Large intestine (tissue), 3 donors: Measurements from ENCODE around the gene RASGRF2. TPM values are rescaled to one million over a fixed set of nuclear protein-coding genes. Genes with fewer than 3 reads are reported as not detected.

Experiments
- DNase-seq, 2 donors: peaks; one replicate each; pipeline versions ENCODE4 v3.0.0 to v3.0.0-alpha.2; 2013
- H3K27ac ChIP-seq: one replicate; pipeline ENCODE4 v1.5.1; 2013; ENCODE audit warnings: low read length
- H3K27me3 ChIP-seq: 2 replicates; pipeline ENCODE4 v1.6.1; 2013; ENCODE audit warnings: low read length; ENCODE audit not compliant: control insufficient read depth, insufficient read depth
- H3K36me3 ChIP-seq: 2 replicates; pipeline ENCODE4 v1.6.1; 2013; ENCODE audit warnings: low read length; ENCODE audit not compliant: control insufficient read depth, insufficient read depth
- H3K4me1 ChIP-seq: one replicate; pipeline ENCODE4 v1.6.1; 2013; ENCODE audit warnings: low read length; ENCODE audit not compliant: control insufficient read depth, insufficient read depth
- H3K4me3 ChIP-seq: one replicate; pipeline ENCODE4 v1.5.1; 2013; ENCODE audit warnings: low read length
- H3K9me3 ChIP-seq: one replicate; pipeline ENCODE4 v1.6.1; 2013; ENCODE audit warnings: mild to moderate bottlenecking, low read depth, low read length, moderate library complexity; ENCODE audit not compliant: control insufficient read depth
- WGBS: methylation state at CpG from one replicate; pipeline ENCODE4 v1.1.5; 2013; ENCODE audit warnings: low lambda C conversion rate; ENCODE audit not compliant: insufficient coverage; 5-methylcytosine and 5-hydroxymethylcytosine counted together
- polyA plus RNA-seq: library from polyadenylated mRNA; unstranded; fragments of 120-200 nt; gene quantifications from one replicate; pipeline ENCODE4 v1.2.1, GENCODE V29; 2013

Gene RASGRF2
- polyA plus RNA-seq, 1 donor, result 3.1 TPM

DNA sequence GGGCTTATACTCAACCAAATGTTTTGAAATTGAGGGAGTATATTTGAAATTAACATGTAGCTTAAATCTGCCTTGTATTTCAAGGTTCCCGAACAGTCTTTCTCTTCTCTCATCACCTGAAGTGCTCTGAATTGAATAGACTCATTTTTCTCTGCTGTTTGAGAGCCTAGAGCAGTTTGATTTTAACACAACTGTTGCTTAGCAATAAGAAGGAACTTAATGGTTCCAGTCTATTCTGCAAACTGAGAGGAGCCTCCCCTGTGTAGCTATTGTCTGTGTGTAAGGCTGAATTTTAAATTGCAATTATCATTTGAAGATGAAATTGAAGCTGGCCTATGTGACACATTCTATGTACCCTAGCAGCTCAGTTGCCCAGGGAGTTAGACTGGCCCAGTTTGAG lies 185.9 kb downstream of the RASGRF2 start:
- no peaks in the 10 kb centered on the region for H3K27me3 ChIP-seq
- no peaks in the 10 kb centered on the region for H3K36me3 ChIP-seq
- H3K9me3 ChIP-seq, result no peaks in the 10 kb centered on the region
- no CpG with 5 or more reads among the region's 1 CpG for WGBS
- H3K27ac ChIP-seq, result no peak overlapping the region
- no peaks in the 10 kb centered on the region for H3K4me1 ChIP-seq
- no peak overlapping the region for H3K4me3 ChIP-seq
- no peak for DNase-seq

DNA sequence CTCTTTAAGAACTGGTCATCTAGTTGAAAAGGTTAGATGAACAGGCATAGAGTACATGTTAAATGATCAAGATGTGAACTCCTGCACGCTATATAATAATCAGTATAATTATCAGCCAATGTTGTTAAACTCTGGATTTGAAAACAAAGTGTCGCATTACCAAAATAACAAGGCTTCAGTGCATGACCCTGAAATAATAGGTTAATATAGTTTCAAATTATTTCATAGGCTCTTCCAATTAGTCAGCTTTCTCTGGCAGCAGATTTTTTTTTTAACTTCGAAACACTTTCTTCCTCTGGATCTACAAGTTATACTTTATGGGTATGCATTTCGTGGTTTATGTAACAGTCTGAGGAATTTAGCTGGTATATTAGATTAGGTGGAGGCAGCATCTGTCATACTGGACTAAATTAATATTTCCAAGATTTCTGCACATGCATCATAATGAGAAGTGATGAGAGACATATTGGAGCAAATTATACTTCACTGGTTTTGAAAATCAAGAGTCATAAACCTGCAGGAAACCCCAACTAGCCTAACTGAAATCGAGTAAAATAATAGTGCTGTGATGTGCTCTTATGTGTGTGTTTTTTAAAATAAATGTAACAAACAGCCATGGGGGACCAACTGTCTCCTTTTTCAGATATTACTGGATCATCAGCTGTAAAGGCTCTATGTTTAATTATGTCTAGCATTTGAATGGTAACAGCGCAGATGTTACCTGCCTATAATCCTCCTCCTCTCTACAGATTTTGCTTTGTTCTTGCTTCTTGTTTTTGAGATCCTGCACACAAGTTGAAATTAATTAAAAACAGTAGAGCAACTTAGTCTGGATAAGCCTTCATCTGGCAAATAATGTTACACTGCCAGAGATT lies 187.1 kb downstream of the RASGRF2 start:
- Histone ChIP-seq H3K4me3 (no peak overlapping the region), H3K27ac (no peak overlapping the region), H3K4me1 (no peaks in the 10 kb centered on the region), H3K9me3 (no peaks in the 10 kb centered on the region), H3K36me3 (no peaks in the 10 kb centered on the region), H3K27me3 (no peaks in the 10 kb centered on the region)
- DNase-seq, result no peak
- 67% methylated on average over 3 of the region's 6 CpGs for WGBS

DNA sequence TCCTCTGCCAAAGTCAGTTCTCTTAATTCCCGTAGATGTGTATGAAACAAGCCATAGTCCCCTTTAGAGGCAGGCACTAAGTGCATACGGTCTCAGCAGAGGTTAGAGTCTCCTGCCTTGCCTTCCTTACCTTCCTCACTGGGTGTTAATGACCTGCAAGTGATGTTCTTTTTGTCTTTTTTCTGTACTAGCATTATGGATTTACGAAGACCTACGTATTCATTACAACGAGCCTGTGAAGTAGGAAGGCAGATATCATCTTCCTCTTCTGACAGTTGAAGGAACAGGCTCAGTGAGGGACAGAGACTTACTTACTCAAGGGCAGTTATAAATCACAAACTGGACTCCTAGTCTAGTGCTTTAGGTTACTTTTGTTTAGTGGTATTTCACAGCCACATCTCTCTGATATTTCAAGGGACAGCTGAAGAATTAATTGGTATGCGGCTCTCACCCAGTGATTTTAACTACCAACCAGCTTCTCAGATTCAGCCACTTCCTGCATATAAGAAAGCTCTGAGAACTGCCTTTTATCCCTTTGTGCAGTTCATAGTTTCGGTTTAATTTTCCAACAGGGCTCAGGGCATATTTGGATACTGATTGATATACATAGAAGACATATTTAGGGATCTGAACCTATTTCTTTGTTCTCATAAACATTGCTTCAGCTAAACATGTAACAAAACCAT lies 187.9 kb downstream of the RASGRF2 start:
- Histone ChIP-seq H3K9me3 (no peaks in the 10 kb centered on the region), H3K36me3 (no peaks in the 10 kb centered on the region), H3K4me1 (no peaks in the 10 kb centered on the region), H3K27ac (no peak overlapping the region), H3K27me3 (no peaks in the 10 kb centered on the region), H3K4me3 (no peak overlapping the region)
- WGBS, result no CpG with 5 or more reads among the region's 7 CpGs
- DNase-seq, result no peak

GRCh38 chr5:81151546-81151945 lies 191.4 kb downstream of the RASGRF2 start:
- Histone ChIP-seq H3K4me3 (no peak overlapping the region), H3K27me3 (no peaks in the 10 kb centered on the region), H3K9me3 (peaks cover 2% of the 10 kb centered on the region), H3K36me3 (no peaks in the 10 kb centered on the region), H3K4me1 (no peaks in the 10 kb centered on the region), H3K27ac (no peak overlapping the region)
- DNase-seq, result no peak
- no CpG with 5 or more reads among the region's 1 CpG for WGBS

DNA sequence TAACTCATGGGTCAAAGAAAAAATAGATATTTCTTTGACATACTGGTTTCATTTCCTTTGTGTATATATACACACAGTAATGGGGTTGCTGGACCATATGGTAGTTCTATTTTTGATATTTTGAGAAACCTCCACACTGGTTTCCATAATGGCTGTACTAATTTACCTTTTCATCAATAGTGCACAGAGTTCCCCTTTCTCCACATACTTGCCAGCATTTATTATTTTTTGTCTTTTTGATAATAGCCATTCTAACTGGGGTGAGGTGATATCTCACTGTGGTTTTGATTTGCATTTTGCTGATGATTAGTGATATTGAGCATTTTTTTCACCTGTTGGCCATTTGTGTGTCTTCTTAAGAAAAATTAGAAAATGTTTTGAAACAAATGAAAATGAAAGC lies 194.6 kb downstream of the RASGRF2 start:
- Histone ChIP-seq H3K27ac (no peak overlapping the region), H3K4me1 (no peaks in the 10 kb centered on the region), H3K27me3 (no peaks in the 10 kb centered on the region)

GRCh38 chr5:81156732-81157131 lies 196.6 kb downstream of the RASGRF2 start:
- 72% methylated on average over 2 of the region's 6 CpGs for WGBS

More for the DNA sequence above, 194.6 kb downstream of the RASGRF2 start:
- Histone ChIP-seq H3K36me3 (no peaks in the 10 kb centered on the region), H3K4me3 (no peak overlapping the region), H3K9me3 (peaks cover 2% of the 10 kb centered on the region)
- no peak for DNase-seq

DNA sequence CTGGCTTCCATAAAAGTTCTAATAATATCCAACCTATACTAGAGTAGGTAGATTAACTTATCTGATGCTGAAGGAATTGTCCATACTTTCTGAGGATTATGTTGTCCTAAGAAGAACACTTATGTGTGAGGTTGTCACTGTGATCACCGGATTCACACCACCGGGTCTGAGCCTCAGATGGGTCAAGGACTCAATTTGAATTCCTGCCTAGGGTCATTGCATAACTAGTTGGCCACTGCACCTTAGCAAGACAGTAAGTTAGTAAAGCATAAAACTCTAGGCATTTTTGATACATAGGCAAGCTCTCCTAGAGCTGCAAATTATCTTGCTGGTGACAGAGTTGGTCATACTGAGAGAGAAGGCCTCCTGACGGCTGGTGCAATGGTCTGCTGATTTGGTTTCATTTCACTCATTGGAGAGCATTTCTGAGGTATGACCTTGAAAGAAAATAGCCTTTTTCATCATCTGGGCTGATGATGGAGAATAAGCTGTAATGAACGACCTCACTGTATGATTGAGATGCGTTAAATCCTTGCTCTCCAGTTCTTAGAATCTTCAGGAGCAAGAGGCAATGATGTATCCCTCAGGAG lies 200.9 kb downstream of the RASGRF2 start:
- no peaks in the 10 kb centered on the region for H3K27me3 ChIP-seq
- no peaks in the 10 kb centered on the region for H3K4me1 ChIP-seq
- H3K27ac ChIP-seq, result no peak overlapping the region
- no peaks in the 10 kb centered on the region for H3K9me3 ChIP-seq
- H3K4me3 ChIP-seq, result no peak overlapping the region
- no peak for DNase-seq
- no CpG with 5 or more reads among the region's 5 CpGs for WGBS
- H3K36me3 ChIP-seq, result no peaks in the 10 kb centered on the region

More at GRCh38 chr5:81156732-81157131, 196.6 kb downstream of the RASGRF2 start:
- DNase-seq, result no peak
- H3K27me3 ChIP-seq, result no peaks in the 10 kb centered on the region
- no peak overlapping the region for H3K4me3 ChIP-seq
- H3K27ac ChIP-seq, result no peak overlapping the region
- H3K36me3 ChIP-seq, result no peaks in the 10 kb centered on the region
- no peaks in the 10 kb centered on the region for H3K4me1 ChIP-seq
- H3K9me3 ChIP-seq, result peaks cover 2% of the 10 kb centered on the region

DNA sequence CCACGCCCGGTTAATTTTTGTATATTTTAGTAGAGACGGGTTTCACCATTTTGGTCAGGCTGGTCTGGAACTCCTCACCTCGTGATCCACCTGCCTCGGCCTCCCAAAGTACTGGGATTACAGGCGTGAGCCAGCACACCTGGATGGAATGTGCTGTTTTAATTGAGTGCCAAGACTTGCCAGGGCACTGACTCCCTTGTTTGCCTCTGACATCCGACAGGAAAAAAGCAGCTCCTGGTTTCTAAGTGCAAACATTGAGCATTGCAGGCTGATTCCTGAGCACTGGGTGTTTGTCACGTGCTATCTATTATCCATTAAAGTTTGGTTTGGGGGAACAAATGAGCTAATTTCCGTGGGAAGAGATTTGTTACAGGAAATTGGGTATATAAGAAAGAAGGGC lies 202.3 kb downstream of the RASGRF2 start:
- no peak for DNase-seq
- no peaks in the 10 kb centered on the region for H3K4me1 ChIP-seq
- 67% methylated on average over 1 of the region's 9 CpGs for WGBS
- no peaks in the 10 kb centered on the region for H3K9me3 ChIP-seq
- no peaks in the 10 kb centered on the region for H3K36me3 ChIP-seq
- H3K4me3 ChIP-seq, result no peak overlapping the region
- H3K27ac ChIP-seq, result no peak overlapping the region
- no peaks in the 10 kb centered on the region for H3K27me3 ChIP-seq

GRCh38 chr5:81163651-81164050 lies 203.5 kb downstream of the RASGRF2 start:
- H3K27me3 ChIP-seq, result no peaks in the 10 kb centered on the region
- DNase-seq, result no peak
- no peak overlapping the region for H3K4me3 ChIP-seq
- no peaks in the 10 kb centered on the region for H3K9me3 ChIP-seq
- H3K4me1 ChIP-seq, result no peaks in the 10 kb centered on the region
- no peak overlapping the region for H3K27ac ChIP-seq
- H3K36me3 ChIP-seq, result no peaks in the 10 kb centered on the region
- WGBS, result 80% methylated on average over 1 of the region's 3 CpGs

DNA sequence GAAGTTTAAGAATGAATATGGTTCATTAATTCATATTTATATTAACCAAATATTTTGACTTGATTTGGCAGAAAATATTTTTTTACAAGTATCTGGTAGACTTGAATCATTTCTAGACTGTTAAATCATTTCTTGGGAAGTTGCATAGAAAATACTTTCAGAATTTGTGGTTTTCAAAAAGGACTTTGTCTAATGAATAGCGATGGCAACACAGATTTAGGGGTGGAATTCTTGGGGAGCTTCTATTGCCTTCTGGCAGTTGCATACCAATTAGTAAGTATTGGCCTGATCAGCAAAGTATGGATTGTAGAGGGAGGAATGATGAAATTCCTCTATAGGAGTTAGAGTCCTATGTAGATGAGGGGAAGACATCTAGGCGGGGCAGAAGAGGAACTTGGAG lies 204.3 kb downstream of the RASGRF2 start:
- Histone ChIP-seq H3K27ac (no peak overlapping the region), H3K4me3 (no peak overlapping the region), H3K4me1 (no peaks in the 10 kb centered on the region), H3K27me3 (no peaks in the 10 kb centered on the region), H3K36me3 (no peaks in the 10 kb centered on the region), H3K9me3 (no peaks in the 10 kb centered on the region)
- WGBS, result 100% methylated on average over 1 of the region's 2 CpGs
- no peak for DNase-seq
